Type B pancreatic cell (in vitro differentiated cells): ENCODE data around the gene EMCN. TPM values are rescaled to one million over a fixed set of nuclear protein-coding genes. Genes with fewer than 3 reads are reported as not detected.
A peak's percentile ranks its signal among the peaks of the same experiment; 100 is the strongest.

Source experiments
- DNase-seq: peaks from one replicate; pipeline ENCODE4 v3.0.0; 2021; ENCODE audit warnings: mixed read lengths; ENCODE audit not compliant: unreplicated experiment; ENCODE audit errors: extremely low spot score
- H3K27ac Mint-ChIP-seq: 2 replicates; pipeline ENCODE4 v1.8.0; 2021; ENCODE audit warnings: mild to moderate bottlenecking, mixed read lengths
- H3K27me3 Mint-ChIP-seq: 2 replicates; pipeline ENCODE4 v1.8.0; 2021; ENCODE audit warnings: mixed read lengths
- H3K36me3 Mint-ChIP-seq: 2 replicates; pipeline ENCODE4 v1.8.0; 2021; ENCODE audit warnings: mixed read lengths
- H3K4me1 Mint-ChIP-seq: one replicate; pipeline ENCODE4 v1.8.0; 2021; ENCODE audit warnings: mixed read lengths; ENCODE audit not compliant: unreplicated experiment
- H3K4me3 Mint-ChIP-seq: 2 replicates; pipeline ENCODE4 v1.8.0; 2021; ENCODE audit warnings: mild to moderate bottlenecking, mixed read lengths
- H3K9me3 Mint-ChIP-seq: 2 replicates; pipeline ENCODE4 v1.8.0; 2021; ENCODE audit warnings: mixed read lengths
- long read RNA-seq: library from polyadenylated mRNA; unstranded; transcript quantifications from one replicate; pipeline ENCODE4 v2.0.0, GENCODE V29; 2020
- total RNA-seq: library from RNA; stranded (reverse); gene quantifications from 2 replicates; pipeline ENCODE4 v1.2.1, GENCODE V29; 2021; ENCODE audit warnings: low replicate concordance
- TF ChIP-seq, protein P1 (sequence below): fragments of 200-600 bp; sonication (generic); conservative IDR thresholded peaks from 2 replicates; pipeline ENCODE4 v1.5.0; 2021; ENCODE audit warnings: antibody characterized with exemption, mild to moderate bottlenecking

Gene EMCN, protein sequence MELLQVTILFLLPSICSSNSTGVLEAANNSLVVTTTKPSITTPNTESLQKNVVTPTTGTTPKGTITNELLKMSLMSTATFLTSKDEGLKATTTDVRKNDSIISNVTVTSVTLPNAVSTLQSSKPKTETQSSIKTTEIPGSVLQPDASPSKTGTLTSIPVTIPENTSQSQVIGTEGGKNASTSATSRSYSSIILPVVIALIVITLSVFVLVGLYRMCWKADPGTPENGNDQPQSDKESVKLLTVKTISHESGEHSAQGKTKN
- 0.51 TPM in 1 of 2 replicates, not detected in the other for total RNA-seq
- long read RNA-seq = 0 reads

DNA sequence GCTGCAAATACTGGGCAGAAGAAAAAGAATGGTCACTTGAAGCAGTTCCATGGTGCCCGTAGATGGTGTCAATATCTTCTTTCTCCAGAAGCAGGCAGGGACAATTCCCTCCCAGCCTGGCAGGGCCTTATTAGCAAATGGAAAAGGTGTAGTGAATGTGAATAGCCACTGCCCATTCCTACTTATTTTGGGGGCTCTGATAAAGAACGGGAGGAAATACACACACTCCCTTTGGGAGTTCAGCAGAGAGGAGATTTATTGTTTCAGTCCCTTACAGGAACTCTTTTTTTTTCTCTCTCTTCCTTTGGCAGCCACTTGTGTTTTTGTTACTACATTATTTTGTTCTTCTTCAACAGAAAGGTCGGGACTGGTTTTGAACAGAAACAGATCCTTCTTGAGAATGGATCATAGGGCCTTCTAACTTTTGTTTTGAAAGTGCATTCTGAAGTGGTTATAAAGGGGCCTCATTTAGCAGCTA lies at the start of gene EMCN:
Gene EMCN (minus strand): TSS at position 159 of the 478 bp plus-strand sequence. CDS start 108 bp downstream, at position 51.
- H3K4me1 Mint-ChIP-seq = peaks cover 18% of the 10 kb centered on the region
- no peak for DNase-seq
- no peaks in the 10 kb centered on the region for H3K27me3 Mint-ChIP-seq
- H3K36me3 Mint-ChIP-seq = no peaks in the 10 kb centered on the region
- H3K27ac Mint-ChIP-seq = no peak within 1 kb of the TSS
- peak within 1 kb of the TSS; percentile 32 for H3K4me3 Mint-ChIP-seq
- no peaks in the 10 kb centered on the region for H3K9me3 Mint-ChIP-seq
- TF ChIP-seq, protein P1, sequence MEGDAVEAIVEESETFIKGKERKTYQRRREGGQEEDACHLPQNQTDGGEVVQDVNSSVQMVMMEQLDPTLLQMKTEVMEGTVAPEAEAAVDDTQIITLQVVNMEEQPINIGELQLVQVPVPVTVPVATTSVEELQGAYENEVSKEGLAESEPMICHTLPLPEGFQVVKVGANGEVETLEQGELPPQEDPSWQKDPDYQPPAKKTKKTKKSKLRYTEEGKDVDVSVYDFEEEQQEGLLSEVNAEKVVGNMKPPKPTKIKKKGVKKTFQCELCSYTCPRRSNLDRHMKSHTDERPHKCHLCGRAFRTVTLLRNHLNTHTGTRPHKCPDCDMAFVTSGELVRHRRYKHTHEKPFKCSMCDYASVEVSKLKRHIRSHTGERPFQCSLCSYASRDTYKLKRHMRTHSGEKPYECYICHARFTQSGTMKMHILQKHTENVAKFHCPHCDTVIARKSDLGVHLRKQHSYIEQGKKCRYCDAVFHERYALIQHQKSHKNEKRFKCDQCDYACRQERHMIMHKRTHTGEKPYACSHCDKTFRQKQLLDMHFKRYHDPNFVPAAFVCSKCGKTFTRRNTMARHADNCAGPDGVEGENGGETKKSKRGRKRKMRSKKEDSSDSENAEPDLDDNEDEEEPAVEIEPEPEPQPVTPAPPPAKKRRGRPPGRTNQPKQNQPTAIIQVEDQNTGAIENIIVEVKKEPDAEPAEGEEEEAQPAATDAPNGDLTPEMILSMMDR = no peak

DNA sequence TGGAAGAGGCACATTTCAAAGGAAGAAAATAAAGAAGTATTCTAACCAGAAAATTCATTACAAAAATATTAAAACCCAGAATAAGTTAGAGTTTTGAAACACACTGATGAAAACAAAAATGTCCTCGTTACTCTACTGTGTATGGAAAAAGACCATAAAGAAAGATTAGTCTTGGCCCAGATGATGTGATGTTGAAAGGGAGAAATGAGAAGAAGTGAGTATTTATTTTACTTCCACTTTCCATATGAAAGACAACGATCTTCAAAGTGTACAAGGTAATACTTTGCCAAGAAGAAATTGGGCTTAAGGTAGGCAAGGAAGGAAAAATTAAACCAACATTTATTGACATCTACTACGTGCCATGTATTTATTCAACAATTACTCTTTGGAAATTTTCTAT lies 48.6 kb upstream of the EMCN start:
- no peak overlapping the region for H3K27ac Mint-ChIP-seq
- TF ChIP-seq, protein P1 = no peak
- no peaks in the 10 kb centered on the region for H3K27me3 Mint-ChIP-seq
- H3K36me3 Mint-ChIP-seq = no peaks in the 10 kb centered on the region
- no peaks in the 10 kb centered on the region for H3K4me1 Mint-ChIP-seq
- DNase-seq = no peak
- no peak overlapping the region for H3K4me3 Mint-ChIP-seq
- no peaks in the 10 kb centered on the region for H3K9me3 Mint-ChIP-seq

DNA sequence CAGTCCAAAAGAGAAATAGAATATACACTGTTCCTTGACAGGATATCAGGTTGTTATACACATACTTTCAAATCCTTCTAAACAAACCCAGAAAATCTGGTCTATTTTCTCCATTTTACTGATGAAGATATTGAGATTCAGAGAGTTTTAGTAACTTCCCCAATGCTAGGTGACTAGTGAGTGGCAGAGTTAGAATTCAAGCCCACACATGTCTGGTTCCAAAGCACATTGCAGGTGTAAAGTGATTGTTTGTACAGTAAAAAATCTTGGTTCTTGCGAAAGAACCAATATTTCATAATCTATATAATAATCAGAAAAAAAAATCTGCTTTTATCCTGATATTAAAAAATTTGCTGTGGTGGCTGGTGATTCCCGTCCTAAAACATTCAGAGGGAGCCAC lies 39.5 kb upstream of the EMCN start:
- H3K9me3 Mint-ChIP-seq = no peaks in the 10 kb centered on the region
- H3K27ac Mint-ChIP-seq = no peak overlapping the region
- H3K4me1 Mint-ChIP-seq = peaks cover 4% of the 10 kb centered on the region
- no peak for DNase-seq
- H3K4me3 Mint-ChIP-seq = no peak overlapping the region
- H3K36me3 Mint-ChIP-seq = no peaks in the 10 kb centered on the region
- no peaks in the 10 kb centered on the region for H3K27me3 Mint-ChIP-seq
- TF ChIP-seq, protein P1 = no peak

DNA sequence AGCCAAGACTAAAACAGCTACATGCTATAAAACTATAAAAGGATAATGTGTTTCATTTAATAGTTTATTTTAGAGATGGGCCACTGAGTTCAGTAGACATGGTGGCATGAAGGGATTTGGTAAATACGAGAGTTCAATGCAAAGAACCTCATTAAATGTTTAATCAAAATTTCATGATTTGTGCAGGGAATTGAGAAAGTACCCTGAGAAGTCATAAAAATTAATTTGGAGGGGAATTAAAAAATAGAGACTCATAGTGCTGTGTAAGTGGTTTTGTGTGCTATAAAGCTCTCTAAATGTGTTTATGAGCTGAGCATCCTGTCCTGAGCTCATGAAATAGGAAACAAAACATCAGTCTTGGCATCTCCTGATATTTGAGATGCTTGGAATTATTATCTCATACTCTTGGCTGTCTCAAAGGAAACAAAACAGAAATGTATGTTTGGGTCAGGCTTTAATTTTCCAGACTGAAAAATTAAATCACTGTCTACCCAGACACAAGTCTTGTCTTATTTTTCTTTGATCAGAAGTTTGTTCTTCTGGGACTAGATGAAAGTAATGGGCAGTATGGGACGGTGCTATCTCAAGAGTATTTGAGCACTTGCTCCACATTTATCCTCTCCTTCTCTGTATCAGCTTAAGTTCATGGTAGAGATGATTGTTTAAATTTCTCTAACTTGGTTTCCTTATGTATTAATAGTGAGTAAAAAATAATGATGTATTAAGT lies 38.0 kb upstream of the EMCN start:
- no peaks in the 10 kb centered on the region for H3K27me3 Mint-ChIP-seq
- H3K9me3 Mint-ChIP-seq = no peaks in the 10 kb centered on the region
- H3K36me3 Mint-ChIP-seq = no peaks in the 10 kb centered on the region
- no peak for DNase-seq
- TF ChIP-seq, protein P1 = no peak
- peaks cover 4% of the 10 kb centered on the region for H3K4me1 Mint-ChIP-seq
- H3K27ac Mint-ChIP-seq = no peak overlapping the region
- no peak overlapping the region for H3K4me3 Mint-ChIP-seq

DNA sequence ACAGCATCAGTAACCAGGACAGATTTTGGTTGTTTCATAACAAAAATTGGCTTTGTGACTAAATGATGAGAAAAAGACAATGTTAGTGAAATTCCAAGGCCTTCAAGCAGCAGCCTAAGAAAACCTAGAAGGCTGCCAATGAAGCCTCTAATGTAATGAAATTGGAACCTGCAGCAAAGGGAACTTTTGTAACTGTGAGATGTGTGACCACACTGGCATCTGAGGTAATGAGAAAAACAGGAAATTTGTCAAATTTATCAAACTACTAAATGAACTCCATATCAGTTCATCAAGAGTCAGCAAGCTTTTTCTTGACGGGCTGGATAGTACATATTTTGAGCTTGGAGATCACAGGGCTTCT lies 30.4 kb upstream of the EMCN start:
- Mint-ChIP-seq H3K4me3 (no peak overlapping the region), H3K27me3 (no peaks in the 10 kb centered on the region), H3K4me1 (no peaks in the 10 kb centered on the region), H3K9me3 (no peaks in the 10 kb centered on the region), H3K27ac (no peak overlapping the region), H3K36me3 (no peaks in the 10 kb centered on the region)
- no peak for DNase-seq
- TF ChIP-seq, protein P1 = no peak
